Activated CD8-positive, alpha-beta memory T cell treated with anti-CD3 and anti-CD28 coated beads, Interleukin-2, amount 10 ng/mL, durations not matched to agents 7 days and 5 days (primary cell): ENCODE data around the gene CRHR1. TPM values are rescaled to one million over a fixed set of nuclear protein-coding genes. Genes with fewer than 3 reads are reported as not detected.

Experiments
- ATAC-seq: fragments of 150-1000 bp; cut with Tn5 transposase; one replicate; pipeline ENCODE4 v1.10.0; 2021; ENCODE audit warnings: moderate library complexity
- CTCF ChIA-PET: fragments of 350-600 bp; sonication (Branson Sonifier 250); formaldehyde crosslinking; loops from one replicate; lab custom pipeline; 2021; ENCODE audit warnings: antibody characterized with exemption; lab: Charles Lee
- DNase-seq: peaks from one replicate; pipeline ENCODE4 v3.0.0-alpha.2; 2020
- H3K27ac Mint-ChIP-seq: one replicate; pipeline ENCODE4 v1.8.0; 2021; ENCODE audit warnings: mild to moderate bottlenecking, mixed read lengths
- H3K27me3 Mint-ChIP-seq: one replicate; pipeline ENCODE4 v1.8.0; 2021; ENCODE audit warnings: mixed read lengths
- H3K36me3 Mint-ChIP-seq: one replicate; pipeline ENCODE4 v1.8.0; 2021; ENCODE audit warnings: mild to moderate bottlenecking, mixed read lengths
- H3K4me1 Mint-ChIP-seq: one replicate; pipeline ENCODE4 v1.8.0; 2021; ENCODE audit warnings: mixed read lengths
- H3K4me3 Mint-ChIP-seq: one replicate; pipeline ENCODE4 v1.8.0; 2021; ENCODE audit warnings: mild to moderate bottlenecking, moderate library complexity, mixed read lengths
- H3K9me3 Mint-ChIP-seq: one replicate; pipeline ENCODE4 v1.8.0; 2022; ENCODE audit warnings: low read depth, mixed read lengths
- total RNA-seq, 2 experiments: library from RNA; stranded (reverse); gene quantifications; one replicate each; pipeline ENCODE4 v1.2.3, GENCODE V29; 2021

Gene CRHR1
- total RNA-seq, 2 experiments from 2014 or later, result not detected

DNA sequence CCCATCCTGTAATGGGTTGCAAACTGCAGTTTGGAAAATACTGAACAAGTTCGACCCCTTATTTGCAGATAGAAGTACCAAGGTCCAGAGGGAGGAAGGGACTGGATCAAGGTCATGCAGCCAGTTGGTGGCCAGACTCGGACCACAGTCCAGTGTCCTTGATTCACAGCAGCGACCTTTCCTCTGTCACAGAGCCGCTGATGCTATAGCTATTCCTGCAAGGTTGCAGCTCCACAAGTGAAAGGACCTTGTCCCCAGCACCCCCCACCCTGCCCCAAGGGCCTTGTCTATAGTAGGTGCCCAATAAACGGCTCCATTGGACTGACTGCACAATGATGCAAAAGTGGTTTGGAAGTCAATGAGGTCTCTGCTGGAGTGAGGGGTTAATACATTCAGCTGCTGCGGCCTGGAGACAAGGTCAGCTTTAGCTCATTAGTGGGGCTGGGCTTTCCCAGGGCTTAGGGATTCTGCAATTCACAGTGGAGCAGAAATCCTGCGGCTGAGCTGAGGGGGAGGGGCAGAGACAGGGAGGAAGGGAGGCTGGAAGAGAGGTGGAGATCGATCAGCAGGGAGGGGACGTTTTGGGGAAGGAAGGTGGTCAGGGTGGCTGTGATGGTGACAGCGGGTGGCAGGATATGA, 13.4 kb upstream of the CRHR1 start:
- no peak for DNase-seq
- Mint-ChIP-seq H3K36me3 (no peaks in the 10 kb centered on the region), H3K4me1 (no peaks in the 10 kb centered on the region), H3K27ac (no peak overlapping the region), H3K9me3 (no peaks in the 10 kb centered on the region), H3K27me3 (peaks cover 29% of the 10 kb centered on the region), H3K4me3 (no peak overlapping the region)
- no peak for ATAC-seq
- CTCF ChIA-PET, result interaction anchor here (0.9 kb wide), 1 partner anchor 130 kb away, joined by 3 read pairs; no protein-coding TSS in a partner anchor

DNA sequence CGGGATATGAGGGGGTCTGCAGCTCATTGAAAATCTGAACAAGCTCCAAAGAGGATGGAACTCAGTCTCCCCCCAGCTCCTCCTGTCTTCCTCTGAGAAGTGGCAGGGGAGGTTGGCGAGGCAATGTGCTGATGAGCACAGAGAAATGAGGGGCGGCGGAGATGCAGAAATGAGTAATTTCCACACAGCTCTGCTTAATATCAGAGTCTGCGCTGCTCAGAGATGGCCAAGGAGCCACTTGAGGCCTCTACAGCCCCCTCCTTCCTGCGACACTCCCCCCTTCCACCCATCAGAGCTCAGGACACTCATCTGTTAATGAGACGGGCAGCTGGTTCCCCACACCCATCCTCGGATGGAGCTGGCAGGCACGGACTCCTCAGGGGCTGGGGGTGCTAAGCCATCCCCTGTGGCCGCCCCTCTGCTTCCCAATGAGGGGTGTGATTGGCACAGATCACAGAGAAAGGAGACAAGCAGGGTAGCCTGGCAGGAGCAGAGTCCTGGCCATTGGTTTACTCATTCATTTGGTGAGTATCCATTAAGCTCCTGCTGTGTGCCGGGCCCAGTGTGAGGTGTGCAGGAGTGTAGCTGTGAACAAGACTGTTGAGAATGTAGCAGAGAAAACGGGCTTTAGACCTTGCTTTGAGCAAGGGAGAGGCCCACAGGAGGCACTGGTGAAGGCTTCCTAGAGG, 12.7 kb upstream of the CRHR1 start:
- Mint-ChIP-seq H3K4me1 (no peaks in the 10 kb centered on the region), H3K27me3 (peaks cover 32% of the 10 kb centered on the region), H3K36me3 (no peaks in the 10 kb centered on the region), H3K4me3 (no peak overlapping the region), H3K9me3 (no peaks in the 10 kb centered on the region), H3K27ac (no peak overlapping the region)
- CTCF ChIA-PET, result no interaction called here
- DNase-seq (no peak), ATAC-seq (no peak)

GRCh38 chr17:45775148-45775547, 9.0 kb upstream of the CRHR1 start:
- Mint-ChIP-seq H3K27me3 (peaks cover 40% of the 10 kb centered on the region), H3K4me1 (no peaks in the 10 kb centered on the region), H3K27ac (no peak overlapping the region), H3K9me3 (no peaks in the 10 kb centered on the region), H3K36me3 (no peaks in the 10 kb centered on the region), H3K4me3 (no peak overlapping the region)
- no peak for DNase-seq
- CTCF ChIA-PET, result no interaction called here
- no peak for ATAC-seq

GRCh38 chr17:45775576-45776011, 8.5 kb upstream of the CRHR1 start:
- H3K27ac Mint-ChIP-seq, result no peak overlapping the region
- H3K4me1 Mint-ChIP-seq, result no peaks in the 10 kb centered on the region
- CTCF ChIA-PET, result no interaction called here
- H3K27me3 Mint-ChIP-seq, result peaks cover 40% of the 10 kb centered on the region
- no peaks in the 10 kb centered on the region for H3K9me3 Mint-ChIP-seq
- no peak overlapping the region for H3K4me3 Mint-ChIP-seq
- ATAC-seq (no peak), DNase-seq (no peak)
- no peaks in the 10 kb centered on the region for H3K36me3 Mint-ChIP-seq

DNA sequence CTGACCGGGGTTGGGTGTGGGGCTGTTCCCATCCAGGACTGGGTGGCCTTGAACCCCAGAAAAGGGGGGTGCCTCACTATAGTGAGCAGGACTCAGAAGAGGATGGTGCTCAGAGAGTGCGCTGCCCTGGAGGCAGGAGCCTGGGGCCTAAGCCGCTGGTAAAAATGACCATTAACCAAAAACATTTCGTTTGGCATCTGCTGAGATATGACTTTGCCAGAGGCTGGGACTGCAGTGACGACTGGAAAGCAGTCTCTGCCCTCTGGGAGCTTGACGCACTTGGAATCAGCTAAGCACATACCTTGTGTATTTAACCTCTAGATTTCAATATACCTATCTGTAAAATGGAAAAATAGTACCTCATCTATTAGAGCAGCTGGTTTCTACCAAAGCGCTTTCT, 7.2 kb upstream of the CRHR1 start:
- Mint-ChIP-seq H3K27ac (no peak overlapping the region), H3K4me1 (no peaks in the 10 kb centered on the region), H3K27me3 (peaks cover 42% of the 10 kb centered on the region)

GRCh38 chr17:45777388-45777787, 6.7 kb upstream of the CRHR1 start:
- DNase-seq (no peak), ATAC-seq (no peak)
- no peaks in the 10 kb centered on the region for H3K4me1 Mint-ChIP-seq
- no peak overlapping the region for H3K4me3 Mint-ChIP-seq
- no peaks in the 10 kb centered on the region for H3K36me3 Mint-ChIP-seq
- peaks cover 47% of the 10 kb centered on the region for H3K27me3 Mint-ChIP-seq
- H3K27ac Mint-ChIP-seq, result no peak overlapping the region
- CTCF ChIA-PET, result interaction anchor here (1.0 kb wide), 1 partner anchor 19 kb away, joined by 3 read pairs; no protein-coding TSS in a partner anchor
- no peaks in the 10 kb centered on the region for H3K9me3 Mint-ChIP-seq

More for the DNA sequence above, 7.2 kb upstream of the CRHR1 start:
- Mint-ChIP-seq H3K4me3 (no peak overlapping the region), H3K36me3 (no peaks in the 10 kb centered on the region), H3K9me3 (no peaks in the 10 kb centered on the region)
- ATAC-seq (no peak), DNase-seq (no peak)
- CTCF ChIA-PET, result no interaction called here

DNA sequence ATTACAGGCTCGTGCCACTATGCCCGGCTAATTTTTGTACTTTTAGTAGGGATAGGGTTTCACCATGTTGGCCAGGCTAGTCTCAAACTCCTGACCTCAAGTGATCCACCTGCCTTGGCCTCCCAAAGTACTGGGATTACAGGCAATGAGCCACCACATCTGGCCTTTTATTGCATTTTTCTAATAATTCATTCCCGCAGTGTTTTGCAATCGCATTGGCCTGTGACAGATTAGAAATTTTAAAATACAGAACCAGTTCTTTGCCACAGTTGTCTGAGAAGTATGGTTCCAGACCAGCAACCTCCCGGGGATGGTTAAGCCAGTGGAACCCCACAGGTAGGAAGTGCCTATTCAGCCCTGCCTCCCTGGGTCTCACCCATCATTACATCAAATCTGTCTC, 3.2 kb upstream of the CRHR1 start:
- no peak overlapping the region for H3K4me3 Mint-ChIP-seq
- no peak for DNase-seq
- peaks cover 3% of the 10 kb centered on the region for H3K4me1 Mint-ChIP-seq
- no peak overlapping the region for H3K27ac Mint-ChIP-seq
- H3K27me3 Mint-ChIP-seq, result peaks cover 67% of the 10 kb centered on the region
- no peak for ATAC-seq
- no peaks in the 10 kb centered on the region for H3K9me3 Mint-ChIP-seq
- CTCF ChIA-PET, result no interaction called here
- H3K36me3 Mint-ChIP-seq, result no peaks in the 10 kb centered on the region

- Mint-ChIP-seq H3K36me3 (no peaks in the 10 kb centered on the region), H3K27ac (no peak overlapping the region), H3K9me3 (no peaks in the 10 kb centered on the region), H3K4me3 (peak overlapping the region; percentile 25), H3K4me1 (peaks cover 3% of the 10 kb centered on the region), H3K27me3 (peaks cover 73% of the 10 kb centered on the region)
- CTCF ChIA-PET, result interaction anchor here (0.8 to 2.3 kb wide), 3 partner anchors 10 to 143 kb away, joined by 3 to 13 read pairs (median 3); no protein-coding TSS in a partner anchor
- ATAC-seq (no peak), DNase-seq (no peak)
Observed at GRCh38 chr17:45782889-45783592, 1.1 kb upstream of the CRHR1 start.

DNA sequence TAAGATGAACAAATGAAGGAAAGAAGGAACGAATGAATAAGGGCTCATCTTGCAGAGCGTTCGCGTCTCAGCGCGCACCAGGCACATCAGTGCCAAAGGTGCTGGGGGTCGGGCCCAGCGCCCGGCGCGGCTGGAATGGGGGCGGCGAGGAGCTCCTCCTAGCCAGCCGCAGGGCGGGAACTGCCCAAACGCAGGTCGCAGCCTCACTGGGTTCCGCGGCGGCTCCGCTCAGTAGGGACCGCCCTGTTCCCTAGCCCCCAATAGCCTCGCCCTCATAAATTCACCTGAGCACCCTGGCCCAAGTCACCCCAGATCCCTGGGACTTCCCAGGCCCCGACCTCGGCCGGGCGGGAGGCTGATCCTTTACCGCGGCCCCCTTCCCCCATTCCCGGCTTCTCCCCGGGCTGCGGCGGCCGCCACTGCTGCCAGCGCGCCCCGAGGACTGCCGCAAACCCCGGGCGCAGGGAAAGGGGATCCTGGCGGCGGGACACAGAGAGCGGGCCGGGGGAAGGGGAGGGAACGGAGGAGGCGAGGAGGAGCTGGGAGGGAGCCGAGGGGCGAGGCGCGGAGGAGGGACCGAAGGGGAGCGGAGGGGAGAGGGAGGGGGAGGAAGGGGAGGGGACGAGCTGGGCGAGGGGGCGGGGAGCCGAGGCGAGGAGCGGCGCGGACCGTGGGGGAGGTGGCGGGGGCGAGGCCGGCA, 377 bp upstream of the CRHR1 start:
- no peak for DNase-seq
- CTCF ChIA-PET, result interaction anchor here (1.1 to 2.3 kb wide), 2 partner anchors 9 to 48 kb away, joined by 3 to 13 read pairs; no protein-coding TSS in a partner anchor
- H3K36me3 Mint-ChIP-seq, result no peaks in the 10 kb centered on the region

DNA sequence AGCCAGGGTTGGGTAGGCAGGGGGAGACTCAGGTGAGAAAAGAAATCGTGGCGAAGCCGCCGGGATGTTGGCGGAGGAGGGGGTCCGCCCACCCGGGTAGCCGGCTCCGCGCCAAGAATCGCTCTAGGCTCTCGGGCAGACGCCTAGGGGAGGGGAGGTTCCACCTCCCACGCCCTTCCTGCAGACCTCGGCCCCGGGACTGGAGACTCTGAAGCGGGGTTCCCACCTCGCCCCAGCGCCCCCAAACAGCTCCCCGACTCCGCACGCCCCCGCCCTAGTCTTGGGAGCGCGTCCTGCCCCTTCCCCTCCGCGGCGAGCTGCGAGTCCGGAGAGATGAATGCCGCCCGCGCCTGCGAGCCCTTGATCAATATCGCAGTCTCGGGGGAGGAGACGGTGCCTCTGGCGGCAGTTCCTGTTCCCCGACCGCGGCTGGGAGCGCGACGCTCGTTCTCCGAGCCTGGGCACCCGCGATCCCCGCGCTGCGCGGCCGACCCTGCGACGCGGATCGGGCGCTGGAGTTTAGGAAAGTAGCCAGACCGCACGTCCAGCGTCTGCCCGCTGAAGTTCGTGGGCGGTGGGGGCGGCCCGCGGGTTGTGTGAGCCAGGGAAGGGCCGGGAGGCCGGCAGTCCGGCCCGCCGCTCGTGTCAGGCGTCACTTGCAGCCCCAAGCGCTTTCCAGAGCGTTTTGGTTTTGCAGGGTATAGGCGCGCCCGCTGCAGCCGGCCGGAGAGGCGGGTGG, 790 bp downstream of the CRHR1 start:
- H3K27me3 Mint-ChIP-seq, result peaks cover 82% of the 10 kb centered on the region
- no peak overlapping the region for H3K27ac Mint-ChIP-seq
- no peaks in the 10 kb centered on the region for H3K36me3 Mint-ChIP-seq
- H3K4me3 Mint-ChIP-seq, result peak overlapping the region; percentile 45
- no peaks in the 10 kb centered on the region for H3K9me3 Mint-ChIP-seq
- CTCF ChIA-PET, result no interaction called here
- ATAC-seq (peak; percentile 71), DNase-seq (peak; percentile 44)
- H3K4me1 Mint-ChIP-seq, result peaks cover 3% of the 10 kb centered on the region

More for the DNA sequence above, 377 bp upstream of the CRHR1 start:
- Mint-ChIP-seq H3K27ac (no peak overlapping the region), H3K4me3 (peak overlapping the region; percentile 25), H3K27me3 (peaks cover 78% of the 10 kb centered on the region), H3K9me3 (no peaks in the 10 kb centered on the region), H3K4me1 (peaks cover 3% of the 10 kb centered on the region)
- ATAC-seq, result peak; percentile 34

DNA sequence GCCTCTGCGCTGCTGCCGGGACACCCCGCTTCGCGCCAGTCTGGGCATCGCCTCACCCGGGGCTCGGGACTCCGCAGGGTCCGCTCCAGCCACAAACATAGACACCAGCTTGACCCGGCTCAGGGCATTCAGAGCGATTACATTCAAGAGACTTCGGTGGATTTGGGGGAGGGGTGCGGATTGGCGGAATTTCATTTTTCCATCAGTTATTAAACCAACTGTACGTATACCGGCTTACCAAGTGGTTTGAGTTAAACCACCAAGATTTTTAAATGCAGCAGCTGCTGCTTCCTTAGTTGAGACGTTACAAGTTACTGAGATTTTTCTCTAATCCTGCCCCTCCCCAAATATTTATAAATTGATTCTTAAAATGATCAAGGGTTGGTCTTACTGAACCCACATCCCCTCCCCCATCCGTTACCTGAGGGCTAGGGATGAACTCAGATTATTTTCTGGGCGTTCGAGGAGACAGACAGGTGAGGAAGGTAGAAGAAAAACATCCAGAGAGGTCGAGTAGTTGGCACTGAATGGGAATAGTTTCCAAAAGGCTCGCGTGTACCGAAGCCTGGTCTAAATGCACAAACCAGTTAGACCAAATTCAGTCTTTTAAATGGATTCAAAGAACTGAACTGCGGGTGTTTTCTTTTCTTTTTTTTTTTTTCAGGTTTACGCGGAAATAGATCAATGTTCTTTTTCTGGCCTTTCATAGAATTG, 1.5 kb downstream of the CRHR1 start:
- no peaks in the 10 kb centered on the region for H3K36me3 Mint-ChIP-seq

GRCh38 chr17:45786349-45786748, 2.2 kb downstream of the CRHR1 start:
- Mint-ChIP-seq H3K9me3 (no peaks in the 10 kb centered on the region), H3K4me3 (no peak overlapping the region), H3K27me3 (peaks cover 82% of the 10 kb centered on the region), H3K36me3 (no peaks in the 10 kb centered on the region), H3K27ac (no peak overlapping the region), H3K4me1 (peaks cover 3% of the 10 kb centered on the region)
- DNase-seq, result no peak
- no peak for ATAC-seq
- CTCF ChIA-PET, result no interaction called here

More for the DNA sequence above, 1.5 kb downstream of the CRHR1 start:
- Mint-ChIP-seq H3K27me3 (peaks cover 83% of the 10 kb centered on the region), H3K4me3 (no peak overlapping the region), H3K27ac (no peak overlapping the region), H3K9me3 (no peaks in the 10 kb centered on the region), H3K4me1 (peaks cover 3% of the 10 kb centered on the region)
- no peak for ATAC-seq
- CTCF ChIA-PET, result no interaction called here
- no peak for DNase-seq
